ENCODE measurements around the gene SCN4A. TPM values are rescaled to one million over a fixed set of nuclear protein-coding genes. Genes with fewer than 3 reads are reported as not detected.
"Not testable (repeated sequence)": the region's sequence is repeated elsewhere in the genome, so short reads cannot be mapped to it uniquely, and the experiment has no call there.

Gene SCN4A
- total RNA-seq, 1 donor from 2014 or later, result not detected

DNA sequence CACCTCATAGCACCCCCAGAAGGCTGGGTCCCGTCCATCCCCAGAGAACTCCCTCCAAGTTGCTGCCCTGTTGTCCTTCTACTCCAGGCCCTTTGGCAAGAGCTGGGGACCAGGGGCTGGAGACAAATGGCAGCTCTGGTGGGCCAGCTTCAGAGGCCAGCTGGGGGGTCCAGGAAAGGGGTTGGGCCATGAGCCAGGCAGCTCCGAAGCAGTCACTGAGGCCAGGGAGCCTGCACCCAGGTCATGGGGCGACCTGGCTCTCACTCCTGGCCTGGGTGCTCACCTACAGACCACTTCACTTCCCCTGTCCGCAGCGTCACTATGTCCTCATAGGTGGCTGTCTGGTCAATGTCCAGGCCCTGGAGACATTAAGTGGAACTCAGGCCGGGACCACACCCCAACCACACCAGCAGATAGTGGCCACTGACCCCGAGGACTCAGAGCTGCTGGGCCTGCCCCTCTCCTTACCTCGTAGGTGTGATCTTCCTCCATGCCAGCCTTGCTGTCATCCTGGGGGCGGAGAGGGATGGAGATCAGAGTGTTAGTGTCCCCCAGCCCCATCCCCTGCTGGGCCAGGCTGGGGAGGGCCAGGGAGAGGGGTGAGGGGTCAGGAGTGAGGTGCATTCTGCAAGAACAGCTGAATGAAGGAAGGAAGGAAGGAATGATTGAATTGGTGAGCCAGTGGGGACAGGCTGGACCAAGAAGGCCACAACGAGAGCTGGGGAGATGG, 43.6 kb downstream of the SCN4A start:
- H3K27me3 Mint-ChIP-seq (ENCODE audit: unreplicated experiment), result no peaks in the 10 kb centered on the region
- H3K9me3 Mint-ChIP-seq (ENCODE audit: unreplicated experiment), result no peaks in the 10 kb centered on the region
- no peaks in the 10 kb centered on the region for H3K36me3 Mint-ChIP-seq (ENCODE audit: unreplicated experiment)
- DNase-seq (ENCODE audit: extremely low spot score, unreplicated experiment), result no peak
- TF ChIP-seq, protein P1, sequence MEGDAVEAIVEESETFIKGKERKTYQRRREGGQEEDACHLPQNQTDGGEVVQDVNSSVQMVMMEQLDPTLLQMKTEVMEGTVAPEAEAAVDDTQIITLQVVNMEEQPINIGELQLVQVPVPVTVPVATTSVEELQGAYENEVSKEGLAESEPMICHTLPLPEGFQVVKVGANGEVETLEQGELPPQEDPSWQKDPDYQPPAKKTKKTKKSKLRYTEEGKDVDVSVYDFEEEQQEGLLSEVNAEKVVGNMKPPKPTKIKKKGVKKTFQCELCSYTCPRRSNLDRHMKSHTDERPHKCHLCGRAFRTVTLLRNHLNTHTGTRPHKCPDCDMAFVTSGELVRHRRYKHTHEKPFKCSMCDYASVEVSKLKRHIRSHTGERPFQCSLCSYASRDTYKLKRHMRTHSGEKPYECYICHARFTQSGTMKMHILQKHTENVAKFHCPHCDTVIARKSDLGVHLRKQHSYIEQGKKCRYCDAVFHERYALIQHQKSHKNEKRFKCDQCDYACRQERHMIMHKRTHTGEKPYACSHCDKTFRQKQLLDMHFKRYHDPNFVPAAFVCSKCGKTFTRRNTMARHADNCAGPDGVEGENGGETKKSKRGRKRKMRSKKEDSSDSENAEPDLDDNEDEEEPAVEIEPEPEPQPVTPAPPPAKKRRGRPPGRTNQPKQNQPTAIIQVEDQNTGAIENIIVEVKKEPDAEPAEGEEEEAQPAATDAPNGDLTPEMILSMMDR (IDR thresholded peaks at IDR 0.05), result no peak
- no peak overlapping the region for H3K4me3 Mint-ChIP-seq (ENCODE audit: unreplicated experiment)
- H3K27ac Mint-ChIP-seq (ENCODE audit: unreplicated experiment), result no peak overlapping the region
- peaks cover 4% of the 10 kb centered on the region for H3K4me1 Mint-ChIP-seq (ENCODE audit: unreplicated experiment)

DNA sequence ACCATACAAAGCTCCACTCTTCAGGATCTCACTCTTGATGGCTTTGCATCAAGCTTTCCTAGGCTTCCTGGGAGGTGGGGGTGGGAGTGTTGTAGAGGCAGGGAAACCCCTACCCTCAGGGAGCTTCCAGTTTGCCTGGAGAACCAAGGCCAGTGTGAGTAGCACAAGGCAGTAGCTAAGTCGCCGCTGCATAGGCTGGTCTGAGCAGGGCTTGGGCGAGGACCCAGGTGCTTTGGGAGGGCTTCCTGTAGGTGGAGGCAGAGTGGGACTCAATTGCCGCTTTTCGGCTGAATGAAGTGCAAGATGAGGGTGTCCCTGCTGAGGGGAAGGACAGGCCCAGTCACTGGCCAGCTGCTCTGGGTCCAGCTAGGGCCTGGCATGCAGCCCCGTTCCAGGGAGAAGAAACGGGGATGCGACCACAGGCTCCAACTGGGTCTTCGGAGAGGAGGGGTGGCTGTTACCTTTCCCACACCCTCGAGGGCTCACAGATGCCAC, 44.5 kb downstream of the SCN4A start:
- TF ChIP-seq, protein P1 (IDR thresholded peaks at IDR 0.05), result no peak
- Mint-ChIP-seq H3K9me3 (ENCODE audit: unreplicated experiment) (no peaks in the 10 kb centered on the region), H3K27me3 (ENCODE audit: unreplicated experiment) (peaks cover 2% of the 10 kb centered on the region)

DNA sequence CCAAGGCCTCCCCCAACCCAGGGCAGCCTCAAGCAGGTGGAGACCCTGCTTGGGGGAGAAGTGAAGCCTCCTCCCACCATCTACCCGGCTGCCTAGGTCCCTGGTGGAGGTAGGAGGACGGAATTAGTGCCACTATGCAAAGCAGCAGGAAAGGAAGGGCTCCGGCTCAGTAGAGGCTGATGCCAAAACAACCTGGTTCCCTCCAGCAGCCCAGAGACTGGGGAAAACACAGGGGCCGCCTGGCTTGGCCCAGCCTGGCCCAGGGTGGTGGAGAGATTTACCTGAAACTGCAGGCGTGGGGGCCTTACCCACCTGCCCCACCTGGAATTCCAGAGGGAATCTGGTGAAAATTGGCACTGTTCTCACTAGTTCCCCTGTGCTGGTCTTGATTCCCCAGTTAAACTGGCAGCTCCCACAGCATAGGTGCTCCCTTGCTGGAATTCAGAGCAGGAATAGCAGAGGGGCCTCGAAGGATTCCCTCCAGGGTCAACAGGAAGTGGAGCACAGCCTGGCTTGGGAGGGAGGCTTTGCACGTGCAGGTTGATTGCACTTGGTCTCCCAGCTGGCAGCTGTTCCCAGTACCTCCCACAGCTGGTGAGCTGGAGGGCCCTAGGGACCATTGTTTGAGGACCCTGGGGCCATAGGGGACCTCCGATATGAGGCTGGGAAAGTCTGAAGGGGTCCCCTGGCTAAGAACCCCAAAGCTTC, 45.1 kb downstream of the SCN4A start:
- TF ChIP-seq, protein P1 (IDR thresholded peaks at IDR 0.05), result no peak
- DNase-seq (ENCODE audit: extremely low spot score, unreplicated experiment), result no peak
- no peak overlapping the region for H3K27ac Mint-ChIP-seq (ENCODE audit: unreplicated experiment)
- H3K36me3 Mint-ChIP-seq (ENCODE audit: unreplicated experiment), result no peaks in the 10 kb centered on the region
- H3K9me3 Mint-ChIP-seq (ENCODE audit: unreplicated experiment), result no peaks in the 10 kb centered on the region
- peaks cover 5% of the 10 kb centered on the region for H3K27me3 Mint-ChIP-seq (ENCODE audit: unreplicated experiment)
- no peak overlapping the region for H3K4me3 Mint-ChIP-seq (ENCODE audit: unreplicated experiment)
- peaks cover 4% of the 10 kb centered on the region for H3K4me1 Mint-ChIP-seq (ENCODE audit: unreplicated experiment)

More for the DNA sequence above, 44.5 kb downstream of the SCN4A start:
- no peak overlapping the region for H3K4me3 Mint-ChIP-seq (ENCODE audit: unreplicated experiment)
- no peak for DNase-seq (ENCODE audit: extremely low spot score, unreplicated experiment)
- H3K36me3 Mint-ChIP-seq (ENCODE audit: unreplicated experiment), result no peaks in the 10 kb centered on the region
- no peak overlapping the region for H3K27ac Mint-ChIP-seq (ENCODE audit: unreplicated experiment)
- peaks cover 4% of the 10 kb centered on the region for H3K4me1 Mint-ChIP-seq (ENCODE audit: unreplicated experiment)

DNA sequence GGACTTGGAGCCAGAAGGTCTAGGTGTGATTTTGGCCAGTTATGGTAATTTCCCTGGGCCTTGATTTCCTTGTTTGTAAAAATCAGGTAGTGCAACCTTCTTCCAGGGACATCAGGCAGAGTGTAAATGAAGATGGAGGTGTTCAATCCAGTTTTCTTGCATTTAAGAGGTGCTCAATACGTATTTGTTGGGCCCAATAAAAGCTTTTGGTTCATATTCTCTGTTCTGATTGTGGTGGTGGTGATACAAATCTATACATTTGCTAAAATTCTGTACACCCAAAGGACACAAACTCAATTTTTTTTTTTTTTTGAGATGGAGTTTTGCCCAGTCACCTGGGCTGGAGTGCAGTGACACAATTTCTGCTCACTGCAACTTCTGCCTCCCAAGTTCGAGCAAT, 46.6 kb downstream of the SCN4A start:
- DNase-seq (ENCODE audit: extremely low spot score, unreplicated experiment), result no peak
- TF ChIP-seq, protein P1 (IDR thresholded peaks at IDR 0.05), result no peak
- H3K4me1 Mint-ChIP-seq (ENCODE audit: unreplicated experiment), result peaks cover 4% of the 10 kb centered on the region
- no peaks in the 10 kb centered on the region for H3K9me3 Mint-ChIP-seq (ENCODE audit: unreplicated experiment)
- no peak overlapping the region for H3K27ac Mint-ChIP-seq (ENCODE audit: unreplicated experiment)
- H3K27me3 Mint-ChIP-seq (ENCODE audit: unreplicated experiment), result peaks cover 12% of the 10 kb centered on the region
- H3K36me3 Mint-ChIP-seq (ENCODE audit: unreplicated experiment), result no peaks in the 10 kb centered on the region
- no peak overlapping the region for H3K4me3 Mint-ChIP-seq (ENCODE audit: unreplicated experiment)

DNA sequence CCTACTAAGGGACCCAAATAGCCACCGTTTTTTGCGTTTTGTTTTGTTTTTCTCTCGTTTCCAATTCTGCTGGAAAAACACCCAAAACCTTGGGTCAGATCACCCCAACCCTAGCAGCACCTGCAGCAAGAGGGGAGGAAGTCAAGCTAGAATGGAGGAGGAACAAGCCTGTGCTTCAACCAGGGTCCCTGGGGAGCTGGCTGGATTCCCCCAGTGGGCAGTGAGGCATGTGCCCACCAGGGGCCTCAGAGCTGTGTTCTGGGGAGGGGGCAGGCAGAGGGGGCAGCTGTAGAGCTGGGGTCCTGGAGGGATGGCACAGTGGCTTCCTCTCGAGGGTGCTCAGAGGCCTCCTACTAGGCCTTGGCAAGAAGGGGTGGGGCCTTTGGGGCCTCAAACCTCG, 47.1 kb downstream of the SCN4A start:
- Mint-ChIP-seq H3K4me3 (ENCODE audit: unreplicated experiment) (no peak overlapping the region), H3K9me3 (ENCODE audit: unreplicated experiment) (no peaks in the 10 kb centered on the region), H3K27me3 (ENCODE audit: unreplicated experiment) (peaks cover 12% of the 10 kb centered on the region), H3K36me3 (ENCODE audit: unreplicated experiment) (no peaks in the 10 kb centered on the region), H3K4me1 (ENCODE audit: unreplicated experiment) (no peaks in the 10 kb centered on the region), H3K27ac (ENCODE audit: unreplicated experiment) (no peak overlapping the region)
- no peak for DNase-seq (ENCODE audit: extremely low spot score, unreplicated experiment)
- TF ChIP-seq, protein P1 (IDR thresholded peaks at IDR 0.05), result no peak

DNA sequence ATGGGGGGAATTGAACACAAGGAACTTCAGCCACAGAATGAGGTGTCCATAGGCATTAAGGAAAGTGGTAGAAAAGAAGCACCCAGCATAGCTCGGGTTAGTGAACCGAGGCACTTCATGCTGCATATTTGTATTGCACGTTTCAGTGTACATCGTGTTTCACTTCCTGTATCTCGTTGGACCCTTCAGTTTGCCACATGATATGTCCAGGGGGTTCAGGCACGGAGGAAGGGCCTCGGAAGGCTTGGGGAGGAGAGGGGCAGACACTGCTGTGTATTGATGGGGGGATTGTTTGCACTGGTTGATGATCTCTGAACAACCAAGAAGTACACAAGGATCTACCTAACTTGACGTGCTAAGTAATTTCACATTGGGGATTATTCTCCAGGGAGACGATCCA, 50.3 kb downstream of the SCN4A start:
- not testable (repeated sequence) for H3K9me3 Mint-ChIP-seq (ENCODE audit: unreplicated experiment); H3K36me3 Mint-ChIP-seq (ENCODE audit: unreplicated experiment); H3K4me1 Mint-ChIP-seq (ENCODE audit: unreplicated experiment); H3K4me3 Mint-ChIP-seq (ENCODE audit: unreplicated experiment); DNase-seq (ENCODE audit: extremely low spot score, unreplicated experiment); H3K27ac Mint-ChIP-seq (ENCODE audit: unreplicated experiment)
- peaks cover 19% of the 10 kb centered on the region for H3K27me3 Mint-ChIP-seq (ENCODE audit: unreplicated experiment)

DNA sequence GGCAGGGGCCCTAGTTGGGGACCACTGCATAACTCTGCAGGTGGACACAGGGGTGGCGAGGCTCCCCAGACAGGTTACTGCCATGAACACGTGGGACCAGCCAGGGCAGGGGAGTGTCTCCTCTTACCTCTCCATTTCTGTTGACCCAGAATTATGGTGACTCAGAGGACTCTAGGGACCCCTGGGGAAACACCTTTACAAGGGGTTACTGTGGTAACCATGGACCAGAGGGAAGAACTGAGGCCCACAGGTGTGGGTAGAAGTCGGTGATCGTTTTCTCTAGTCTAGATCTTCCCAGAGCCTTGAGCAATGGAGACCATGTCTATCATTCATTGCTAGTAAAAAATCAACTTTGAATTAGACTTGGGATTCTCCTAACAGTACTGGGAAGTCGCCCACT, 51.9 kb downstream of the SCN4A start:
- H3K9me3 Mint-ChIP-seq (ENCODE audit: unreplicated experiment); H3K4me3 Mint-ChIP-seq (ENCODE audit: unreplicated experiment); DNase-seq (ENCODE audit: extremely low spot score, unreplicated experiment); H3K27ac Mint-ChIP-seq (ENCODE audit: unreplicated experiment); H3K36me3 Mint-ChIP-seq (ENCODE audit: unreplicated experiment); H3K4me1 Mint-ChIP-seq (ENCODE audit: unreplicated experiment): not testable (repeated sequence)
- peaks cover 34% of the 10 kb centered on the region for H3K27me3 Mint-ChIP-seq (ENCODE audit: unreplicated experiment)
